MCF 10A (cell line): ENCODE data around the gene SCARB1. TPM values are rescaled to one million over a fixed set of nuclear protein-coding genes. Genes with fewer than 3 reads are reported as not detected.

Experiments
- BruUV-seq: library from RNA; stranded (reverse); fragments of 400-500 nt; replicated peaks from 2 replicates; lab custom pipeline; 2021; lab: Mats Ljungman, UMichigan
- CTCF ChIA-PET: fragments of 300-600 bp; sonication (Branson Sonifier 250); formaldehyde crosslinking; extraction: SDS; loops from one replicate; lab custom pipeline; 2021; ENCODE audit warnings: antibody characterized with exemption, inconsistent platforms; lab: Yijun Ruan, JAX
- POLR2A ChIA-PET: fragments of 300-600, 350-650 bp; sonication (Branson Sonifier 250); formaldehyde crosslinking; extraction: SDS; loops from one replicate; lab custom pipeline; 2020; ENCODE audit warnings: antibody characterized with exemption, inconsistent platforms; lab: Yijun Ruan, JAX
- DNase-seq: peaks from one replicate; pipeline ENCODE4 v3.0.0-alpha.2; 2018; ENCODE audit not compliant: unreplicated experiment
- H3K27ac Mint-ChIP-seq: one replicate; pipeline ENCODE4 v1.8.0; 2022; ENCODE audit warnings: mild to moderate bottlenecking, low read depth, mixed read lengths; ENCODE audit not compliant: unreplicated experiment
- H3K27me3 Mint-ChIP-seq: one replicate; pipeline ENCODE4 v1.8.0; 2022; ENCODE audit warnings: mixed read lengths; ENCODE audit not compliant: insufficient read depth, unreplicated experiment
- H3K36me3 Mint-ChIP-seq: one replicate; pipeline ENCODE4 v1.8.0; 2022; ENCODE audit warnings: mild to moderate bottlenecking, moderate library complexity, mixed read lengths; ENCODE audit not compliant: insufficient read depth, unreplicated experiment
- H3K4me1 Mint-ChIP-seq: one replicate; pipeline ENCODE4 v1.8.0; 2022; ENCODE audit warnings: mixed read lengths; ENCODE audit not compliant: insufficient read depth, unreplicated experiment
- H3K4me3 Mint-ChIP-seq: one replicate; pipeline ENCODE4 v1.8.0; 2022; ENCODE audit warnings: mild to moderate bottlenecking, moderate library complexity, mixed read lengths; ENCODE audit not compliant: unreplicated experiment
- H3K9me3 Mint-ChIP-seq: one replicate; pipeline ENCODE4 v1.8.0; 2022; ENCODE audit warnings: mixed read lengths; ENCODE audit not compliant: unreplicated experiment
- CTCF ChIP-seq: fragments of 200-600 bp; IDR thresholded peaks from one replicate; pipeline ENCODE4 v1.8.0; 2022; ENCODE audit warnings: antibody characterized with exemption, mild to moderate bottlenecking; ENCODE audit not compliant: unreplicated experiment
- intact Hi-C: fragments of 100-400 bp; cut with micrococcal nuclease; formaldehyde crosslinking; loops from 2 replicates; pipeline ENCODE4 v1.14.1; 2022
- total RNA-seq: library from RNA; stranded (reverse); gene quantifications from 2 replicates; pipeline ENCODE4 v1.2.3, GENCODE V29; 2022

SCARB1 gene
- total RNA-seq, 1 experiment from 2014 or later: 71.0 TPM

GRCh38 chr12:124782132-124782531 lies 81.5 kb downstream of the SCARB1 start:
- CTCF ChIA-PET: interaction anchor here (1.2 kb wide), 1 partner anchor 10 kb away, joined by 4 read pairs; no protein-coding TSS in a partner anchor
- H3K27me3 Mint-ChIP-seq: no peaks in the 10 kb centered on the region
- no peak for DNase-seq
- TF ChIP-seq CTCF: no peak
- no peaks in the 10 kb centered on the region for H3K9me3 Mint-ChIP-seq
- H3K4me1 Mint-ChIP-seq: no peaks in the 10 kb centered on the region
- POLR2A ChIA-PET: no interaction called here
- H3K36me3 Mint-ChIP-seq: peaks cover 49% of the 10 kb centered on the region
- no peak overlapping the region for H3K27ac Mint-ChIP-seq
- no TSS peak for BruUV-seq
- no peak overlapping the region for H3K4me3 Mint-ChIP-seq
- intact Hi-C loops: no loop called here

- POLR2A ChIA-PET: interaction anchor here (0.6 kb wide), 1 partner anchor 124 kb away, joined by 3 read pairs; no protein-coding TSS in a partner anchor
- H3K27ac Mint-ChIP-seq: no peak overlapping the region
- BruUV-seq: no TSS peak
- peaks cover 42% of the 10 kb centered on the region for H3K36me3 Mint-ChIP-seq
- H3K27me3 Mint-ChIP-seq: no peaks in the 10 kb centered on the region
- intact Hi-C loops: no loop called here
- no peaks in the 10 kb centered on the region for H3K9me3 Mint-ChIP-seq
- TF ChIP-seq CTCF: no peak
- peaks cover 5% of the 10 kb centered on the region for H3K4me1 Mint-ChIP-seq
- CTCF ChIA-PET: interaction anchor here (0.6 to 1.2 kb wide), 3 partner anchors 9 to 744 kb away, joined by 3 to 4 read pairs (median 3); no protein-coding TSS in a partner anchor
- DNase-seq: no peak
- H3K4me3 Mint-ChIP-seq: no peak overlapping the region
Observed at GRCh38 chr12:124780752-124781685, 82.6 kb downstream of the SCARB1 start.

- no peak overlapping the region for H3K4me3 Mint-ChIP-seq
- no peaks in the 10 kb centered on the region for H3K27me3 Mint-ChIP-seq
- H3K27ac Mint-ChIP-seq: no peak overlapping the region
- BruUV-seq: no TSS peak
- intact Hi-C loops: no loop called here
- CTCF ChIA-PET: no interaction called here
- H3K4me1 Mint-ChIP-seq: peaks cover 11% of the 10 kb centered on the region
- H3K36me3 Mint-ChIP-seq: peaks cover 35% of the 10 kb centered on the region
- DNase-seq: no peak
- POLR2A ChIA-PET: interaction anchor here (0.6 kb wide), 1 partner anchor 124 kb away, joined by 3 read pairs; no protein-coding TSS in a partner anchor
- no peak for TF ChIP-seq CTCF
- H3K9me3 Mint-ChIP-seq: no peaks in the 10 kb centered on the region
Observed at GRCh38 chr12:124780336-124780735, 83.3 kb downstream of the SCARB1 start.
